ENCODE results near the gene SLC34A2.
"Not testable (repeated sequence)": the region's sequence is repeated elsewhere in the genome, so short reads cannot be mapped to it uniquely, and the experiment has no call there.

SLC34A2 gene

DNA sequence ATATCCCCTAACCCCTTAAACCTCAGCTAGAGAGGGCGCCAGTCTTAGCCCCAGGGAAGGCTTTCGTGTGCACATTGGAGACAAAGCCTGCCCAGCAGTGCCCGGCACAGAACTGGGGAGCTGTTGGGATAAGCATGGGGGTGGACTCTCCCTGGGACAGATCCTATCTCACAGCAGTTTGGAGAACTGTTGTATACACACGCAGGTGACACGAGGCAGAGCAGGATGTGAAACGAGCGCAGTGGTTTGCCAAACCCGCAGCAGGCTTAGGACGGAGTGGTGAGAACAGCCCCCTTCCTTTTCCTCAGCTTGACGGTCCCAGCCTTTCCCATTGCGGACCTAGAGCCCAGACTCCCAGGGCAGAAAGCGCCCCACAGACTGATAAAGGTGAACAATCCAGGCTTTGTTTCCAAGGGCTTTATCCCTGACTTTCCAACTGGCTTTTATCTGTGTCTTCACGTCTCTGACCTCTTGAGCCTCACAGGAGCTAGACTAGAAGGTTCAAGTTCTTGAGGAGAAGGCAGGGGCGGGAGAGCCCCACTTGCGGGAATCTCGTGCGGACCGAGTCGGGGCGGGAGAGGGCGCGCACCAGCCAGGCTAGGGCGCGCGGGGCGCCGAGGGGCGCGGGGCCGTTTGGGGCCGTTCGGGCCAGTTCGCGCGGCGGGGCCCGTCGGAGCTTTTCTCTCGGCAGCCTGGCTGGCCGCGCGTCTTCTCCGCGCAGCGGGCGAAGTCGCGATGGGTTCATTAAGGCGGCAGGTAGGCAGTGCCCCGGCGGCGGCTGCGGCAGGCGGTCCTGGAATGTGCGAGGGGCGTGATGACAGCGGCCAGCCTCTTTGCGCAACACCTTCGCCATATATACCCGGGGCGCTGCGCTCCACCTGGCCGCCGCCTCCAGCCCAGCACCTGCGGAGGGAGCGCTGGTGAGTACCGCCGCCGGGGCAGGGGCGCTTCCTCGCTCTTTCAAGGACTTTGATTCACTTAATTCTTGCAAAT lies at the start of gene SLC34A2:
Gene SLC34A2 (plus strand): TSS at position 881 of the 993 bp plus-strand sequence. CDS start 6,650 bp downstream, outside the sequence.
- no peak for DNase-seq (ENCODE audit: low spot score)

GRCh38 chr4:25608644-25609043 lies 47.0 kb upstream of the SLC34A2 start:
- DNase-seq (ENCODE audit: low spot score) = no peak

DNA sequence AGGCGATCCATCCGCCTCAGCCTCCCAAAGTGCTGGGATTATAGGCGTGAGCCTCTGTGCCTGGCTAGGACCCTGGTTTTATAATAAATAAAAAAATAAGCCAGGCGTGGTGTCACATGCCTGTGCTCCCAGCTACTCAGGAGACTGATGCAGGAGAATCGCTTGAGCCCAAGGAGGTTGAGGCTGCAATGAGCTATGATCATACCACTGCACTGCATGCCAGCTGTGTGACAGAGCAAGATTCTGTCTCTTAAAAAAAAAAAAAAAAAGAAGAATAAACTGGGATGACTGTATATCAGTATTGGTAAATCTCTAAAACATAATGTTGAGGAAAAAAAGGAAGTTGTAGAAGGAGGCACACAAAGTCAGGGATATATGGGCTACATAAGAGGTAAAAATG lies 45.7 kb upstream of the SLC34A2 start:
- no peak for DNase-seq (ENCODE audit: low spot score)

DNA sequence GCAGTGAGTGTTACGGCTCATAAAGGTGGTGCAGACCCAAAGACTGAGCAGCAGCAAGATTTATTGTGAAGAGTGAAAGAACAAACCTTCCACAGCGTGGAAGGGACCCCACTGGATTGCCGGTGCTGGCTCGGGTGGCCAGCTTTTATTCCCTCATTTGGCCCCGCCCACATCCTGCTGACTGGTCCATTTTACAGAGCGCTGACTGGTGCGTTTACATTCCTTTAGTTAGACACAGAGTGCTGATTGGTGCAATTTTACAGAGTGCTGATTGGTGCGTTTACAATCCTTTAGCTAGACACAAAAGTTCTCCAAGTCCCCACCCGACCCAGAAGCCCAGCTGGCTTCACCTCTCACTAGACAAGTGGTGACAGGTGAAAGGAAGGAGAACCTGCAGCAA lies 42.0 kb upstream of the SLC34A2 start:
- not testable (repeated sequence) for DNase-seq (ENCODE audit: low spot score)

DNA sequence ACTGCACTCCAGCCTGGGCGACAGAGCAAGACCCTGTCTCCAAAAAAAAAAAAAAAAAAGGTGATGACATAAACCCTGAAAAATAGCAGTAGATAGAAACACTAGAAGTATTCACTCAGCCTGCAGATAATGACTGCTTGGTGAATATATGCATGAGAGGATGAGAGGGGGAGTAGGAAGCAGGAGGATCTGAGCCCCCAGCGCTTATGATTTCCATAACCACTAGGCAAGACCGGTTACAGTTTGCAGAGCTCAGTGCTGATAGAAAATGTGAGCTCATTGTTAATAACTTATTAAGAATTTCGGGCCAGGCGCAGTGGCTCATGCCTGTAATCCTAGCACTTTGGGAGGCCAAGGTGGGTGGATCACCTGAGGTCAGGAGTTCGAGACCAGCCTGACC lies 40.8 kb upstream of the SLC34A2 start:
- no peak for DNase-seq (ENCODE audit: low spot score)

GRCh38 chr4:25621027-25621930 lies 34.4 kb upstream of the SLC34A2 start:
- no peak for DNase-seq (ENCODE audit: low spot score)

GRCh38 chr4:25624616-25625015 lies 31.0 kb upstream of the SLC34A2 start:
- DNase-seq (ENCODE audit: low spot score) = no peak

- no peak for DNase-seq (ENCODE audit: low spot score)
Measured at GRCh38 chr4:25628451-25628850, 27.2 kb upstream of the SLC34A2 start.

DNA sequence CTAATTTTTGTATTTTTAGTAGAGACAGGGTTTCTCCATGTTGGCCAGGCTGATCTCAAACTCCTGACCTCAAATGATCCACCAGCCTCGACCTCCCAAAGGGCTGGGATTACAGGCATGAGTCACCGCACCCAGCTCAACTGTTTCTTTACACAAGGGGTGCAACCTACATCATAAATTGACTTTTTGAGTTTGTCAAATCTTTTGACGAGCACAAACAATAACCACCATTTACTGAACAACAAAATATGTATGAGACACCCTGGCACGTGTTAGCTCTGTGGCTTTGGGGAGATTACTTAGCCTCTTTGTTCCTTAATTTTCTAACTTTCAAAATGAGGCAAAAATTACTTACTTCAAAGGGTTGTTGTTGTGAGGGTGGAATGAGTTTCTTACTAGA lies 23.5 kb upstream of the SLC34A2 start:
- DNase-seq (ENCODE audit: low spot score) = no peak

- no peak for DNase-seq (ENCODE audit: low spot score)
Measured at GRCh38 chr4:25633541-25633940, 22.1 kb upstream of the SLC34A2 start.

DNA sequence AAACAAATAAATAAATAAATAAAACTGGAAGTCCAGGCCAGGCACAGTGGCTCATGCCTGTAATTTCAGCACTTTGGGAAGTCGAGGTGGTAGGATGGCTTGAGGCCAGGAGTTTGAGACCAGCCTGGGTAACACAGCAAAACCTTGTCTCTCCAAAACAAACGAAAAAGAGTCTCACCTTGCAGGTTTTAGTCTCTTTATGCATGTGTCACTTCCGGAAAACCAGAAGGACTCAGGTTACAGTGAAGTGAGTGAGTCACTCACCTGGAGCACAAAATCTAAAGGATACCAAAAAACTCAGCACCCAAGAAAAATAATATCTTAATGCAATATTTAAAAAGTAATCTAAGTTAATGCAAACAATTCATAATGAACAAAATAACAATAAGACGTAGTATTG lies 20.1 kb upstream of the SLC34A2 start:
- no peak for DNase-seq (ENCODE audit: low spot score)

GRCh38 chr4:25637581-25638220 lies 17.9 kb upstream of the SLC34A2 start:
- no peak for DNase-seq (ENCODE audit: low spot score)

GRCh38 chr4:25638221-25638601 lies 17.4 kb upstream of the SLC34A2 start:
- no peak for DNase-seq (ENCODE audit: low spot score)

DNA sequence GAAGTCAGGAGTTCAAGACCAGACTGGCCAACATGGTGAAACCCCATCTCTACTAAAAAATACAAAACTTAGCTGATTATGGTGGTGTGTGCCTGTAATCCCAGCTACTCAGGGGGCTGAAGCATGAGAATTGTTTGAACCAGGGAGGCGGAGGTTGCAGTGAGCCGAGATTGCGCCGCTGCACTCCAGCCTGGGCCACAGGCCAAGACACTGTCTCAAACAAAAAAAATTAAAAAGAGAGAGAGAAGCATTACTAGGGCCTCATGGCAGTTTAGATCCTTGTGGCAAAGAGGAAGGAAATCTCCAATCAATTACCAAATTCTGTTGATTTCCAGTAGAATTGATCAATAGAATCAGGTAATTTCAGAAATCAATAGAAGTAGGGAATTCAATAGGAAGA lies 16.8 kb upstream of the SLC34A2 start:
- DNase-seq (ENCODE audit: low spot score) = no peak

DNA sequence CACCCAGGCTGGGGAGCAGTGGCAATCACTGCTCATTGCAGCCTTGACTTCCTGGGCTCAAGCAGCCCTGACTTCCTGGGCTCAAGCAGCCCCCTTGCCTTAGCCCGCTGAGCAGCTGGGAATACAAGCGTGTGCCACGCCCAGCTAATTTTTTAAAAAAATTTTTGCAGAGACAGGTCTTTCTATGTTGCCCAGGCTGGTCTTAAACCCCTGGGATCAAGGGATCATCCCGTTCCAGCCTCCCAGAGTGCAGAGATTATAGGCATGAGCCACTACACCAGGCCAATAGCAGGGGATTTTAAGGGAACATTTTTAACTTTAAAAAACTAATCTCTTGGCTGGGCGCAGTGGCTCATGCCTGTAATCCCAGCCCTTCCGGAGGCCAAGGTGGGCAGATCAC lies 5.3 kb upstream of the SLC34A2 start:
- DNase-seq (ENCODE audit: low spot score) = no peak

GRCh38 chr4:25651682-25652081 lies 4.0 kb upstream of the SLC34A2 start:
- DNase-seq (ENCODE audit: low spot score) = no peak

- no peak for DNase-seq (ENCODE audit: low spot score)
Measured at GRCh38 chr4:25654031-25654970, 1.4 kb upstream of the SLC34A2 start.

DNA sequence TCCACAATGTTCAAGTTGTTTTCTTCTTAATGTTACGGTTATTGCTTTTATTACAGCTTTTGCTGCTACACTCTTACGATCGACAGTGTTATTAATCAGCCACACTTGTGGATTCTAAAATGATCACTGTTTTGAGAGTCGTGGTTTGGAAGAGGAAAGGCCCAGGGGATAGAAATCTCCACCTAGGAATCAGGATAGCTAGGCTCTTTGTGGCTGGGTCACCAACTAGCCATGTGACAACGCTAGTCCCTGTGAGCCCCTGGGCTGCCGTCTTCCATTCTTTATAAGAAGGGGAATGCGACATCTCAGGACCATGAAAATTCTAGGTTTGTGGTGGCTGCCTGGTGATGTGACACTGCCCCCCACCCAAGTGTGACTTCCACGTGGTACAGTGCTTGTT lies 380 bp downstream of the SLC34A2 start:
- no peak for DNase-seq (ENCODE audit: low spot score)

DNA sequence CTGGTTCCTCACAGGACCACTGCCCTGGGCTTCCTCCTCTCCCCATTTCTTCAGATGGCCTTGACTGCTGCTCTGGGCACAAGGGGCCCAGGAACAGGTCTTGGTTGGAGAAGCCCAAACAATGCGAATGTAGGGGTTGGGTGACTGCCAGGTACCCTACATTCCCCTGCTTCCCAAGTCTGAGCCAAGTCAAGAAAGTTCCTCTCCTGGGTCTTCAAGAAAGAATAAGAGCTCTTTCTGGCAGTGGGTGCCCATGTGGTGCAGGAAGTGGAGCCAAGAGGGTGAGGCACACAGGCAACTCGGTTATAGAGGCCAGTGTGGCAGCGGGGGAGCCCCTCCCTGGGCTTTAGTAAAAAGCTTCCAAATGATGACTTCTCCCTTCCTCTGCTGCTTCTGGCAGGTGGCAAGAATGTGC lies 2.7 kb downstream of the SLC34A2 start:
- no peak for DNase-seq (ENCODE audit: low spot score)

GRCh38 chr4:25658777-25659176 lies 3.1 kb downstream of the SLC34A2 start:
- DNase-seq (ENCODE audit: low spot score) = no peak

GRCh38 chr4:25661441-25661840 lies 5.8 kb downstream of the SLC34A2 start:
- not testable (repeated sequence) for DNase-seq (ENCODE audit: low spot score)
